AG08395 (cell line): ENCODE results near the gene AOC3.
"Not testable (repeated sequence)": the region's sequence is repeated elsewhere in the genome, so short reads cannot be mapped to it uniquely, and the experiment has no call there.

Experiments used
- DNase-seq: peaks from one replicate; pipeline ENCODE4 v3.0.0; 2012; ENCODE audit warnings: mixed read lengths, low spot score

Gene AOC3

GRCh38 chr17:42894283-42895184 lies 43.5 kb downstream of the AOC3 start:
- no peak for DNase-seq

DNA sequence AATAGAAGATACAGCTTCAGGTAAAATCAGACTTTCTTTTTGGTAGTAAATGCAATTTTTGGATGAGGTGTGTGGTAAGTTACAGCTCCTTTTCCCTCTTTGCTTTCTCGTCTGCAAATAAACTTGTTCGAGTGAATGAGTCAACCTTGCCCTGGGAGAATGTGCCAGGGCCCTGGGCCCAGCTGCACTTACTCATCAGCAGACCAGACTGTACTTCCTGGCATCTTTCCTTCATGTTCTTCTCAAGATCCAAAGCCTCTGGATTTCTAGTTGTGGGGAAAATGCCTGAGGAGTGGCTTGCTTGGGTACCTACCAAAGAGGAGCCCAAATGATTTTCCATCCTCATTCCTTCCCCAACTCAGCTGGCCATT lies 44.2 kb downstream of the AOC3 start:
- peak; percentile 93 for DNase-seq

DNA sequence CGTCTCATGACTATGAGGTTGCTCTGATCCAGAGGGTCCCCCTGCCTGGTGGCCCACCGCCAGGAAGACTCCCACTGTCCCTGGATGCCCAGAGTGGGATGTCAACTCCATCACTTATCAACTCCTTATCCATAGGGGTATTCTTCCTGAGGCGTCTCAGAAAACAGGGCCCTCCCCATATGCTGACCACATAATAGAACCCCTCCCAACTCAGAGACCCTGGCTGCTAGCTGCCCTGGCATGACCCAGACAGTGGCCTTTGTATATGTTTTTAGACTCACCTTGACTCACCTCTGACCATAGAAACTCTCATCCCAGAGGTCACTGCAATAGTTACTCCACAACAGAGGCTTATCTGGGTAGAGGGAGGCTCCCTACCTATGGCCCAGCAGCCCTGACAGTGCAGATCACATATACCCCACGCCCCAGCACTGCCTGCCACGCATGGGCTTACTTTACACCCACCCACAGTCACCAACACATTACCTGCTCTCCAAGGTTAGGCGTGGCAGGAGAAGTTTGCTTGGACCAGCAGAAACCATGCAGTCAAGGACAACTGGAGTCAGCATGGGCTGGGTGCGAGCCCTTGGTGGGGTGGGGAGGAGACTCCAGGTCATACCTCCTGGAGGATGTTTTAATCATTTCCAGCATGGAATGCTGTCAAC lies 47.3 kb downstream of the AOC3 start:
- DNase-seq = no peak

GRCh38 chr17:42899981-42900380 lies 49.0 kb downstream of the AOC3 start:
- not testable (repeated sequence) for DNase-seq

DNA sequence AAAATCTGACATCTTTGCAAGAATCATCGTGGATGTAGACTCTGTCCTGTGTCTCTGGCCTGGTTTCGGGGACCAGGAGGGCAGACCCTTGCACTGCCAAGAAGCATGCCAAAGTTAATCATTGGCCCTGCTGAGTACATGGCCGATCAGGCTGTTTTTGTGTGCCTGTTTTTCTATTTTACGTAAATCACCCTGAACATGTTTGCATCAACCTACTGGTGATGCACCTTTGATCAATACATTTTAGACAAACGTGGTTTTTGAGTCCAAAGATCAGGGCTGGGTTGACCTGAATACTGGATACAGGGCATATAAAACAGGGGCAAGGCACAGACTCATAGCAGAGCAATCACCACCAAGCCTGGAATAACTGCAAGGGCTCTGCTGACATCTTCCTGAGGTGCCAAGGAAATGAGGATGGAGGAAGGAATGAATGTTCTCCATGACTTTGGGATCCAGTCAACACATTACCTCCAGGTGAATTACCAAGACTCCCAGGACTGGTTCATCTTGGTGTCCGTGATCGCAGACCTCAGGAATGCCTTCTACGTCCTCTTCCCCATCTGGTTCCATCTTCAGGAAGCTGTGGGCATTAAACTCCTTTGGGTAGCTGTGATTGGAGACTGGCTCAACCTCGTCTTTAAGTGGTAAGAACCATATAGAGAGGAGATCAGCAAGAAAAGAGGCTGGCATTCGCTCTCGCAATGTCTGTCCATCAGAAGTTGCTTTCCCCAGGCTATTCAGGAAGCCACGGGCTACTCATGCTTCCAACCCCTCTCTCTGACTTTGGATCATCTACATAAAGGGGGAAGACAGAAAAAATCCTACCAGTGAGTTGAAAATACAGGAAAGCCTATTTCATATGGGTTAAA lies 49.7 kb downstream of the AOC3 start, which contains the start of gene G6PC1:
Gene G6PC1 (plus strand): TSS at position 340 of the 872 bp plus-strand sequence. CDS start 78 bp downstream, at position 418.
- no peak for DNase-seq

- DNase-seq = no peak
These were observed 50.7 kb downstream of the AOC3 start for GRCh38 chr17:42901535-42902229.

- DNase-seq = no peak
These were observed 53.1 kb downstream of the AOC3 start for GRCh38 chr17:42904110-42904469.

- no peak for DNase-seq
These were observed 55.9 kb downstream of the AOC3 start for GRCh38 chr17:42906772-42907446.
